ENCODE data around the gene PSME1.

The PSME1 gene

GRCh38 chr14:24186831-24187538 lies 51.0 kb downstream of the PSME1 start:
- in situ Hi-C loops (cut with HindIII; ENCODE audit: low sequenced_read_pairs): no loop called here

DNA sequence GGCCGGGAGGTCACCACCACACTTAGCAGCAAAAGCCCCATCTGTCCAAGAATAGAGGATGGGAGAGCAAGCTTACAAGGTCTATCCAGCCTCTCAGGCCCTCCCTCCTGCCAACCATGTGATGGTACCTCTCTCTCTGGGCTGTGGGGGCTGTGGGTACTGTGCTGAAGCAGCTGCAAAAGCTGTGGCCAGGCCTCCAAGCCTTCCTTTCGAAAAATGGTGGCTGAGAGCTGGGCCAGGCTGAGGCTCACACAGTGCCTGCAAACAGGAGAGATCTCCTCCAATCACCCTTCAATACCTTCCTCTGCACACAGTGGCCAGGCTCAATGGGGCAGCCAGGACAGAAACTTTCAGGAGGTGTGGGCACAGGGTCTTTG lies 51.5 kb downstream of the PSME1 start:
- in situ Hi-C loops (cut with HindIII; ENCODE audit: low sequenced_read_pairs): no loop called here
